Fibroblast of lung (primary cell): ENCODE results near the gene RCOR1. TPM values are rescaled to one million over a fixed set of nuclear protein-coding genes. Genes with fewer than 3 reads are reported as not detected.

Source experiments
- DNase-seq, 2 donors: peaks; one replicate each; pipeline versions ENCODE4 v3.0.0 to v3.0.0-alpha.2; 2010; ENCODE audit warnings: low read depth in 2 of 2
- H2AFZ ChIP-seq: 2 replicates; pipeline ENCODE4 v1.5.1; 2012; ENCODE audit warnings: low read length, control low read depth, inconsistent platforms
- H3K27ac ChIP-seq: 2 replicates; pipeline ENCODE4 v1.5.1; 2011; ENCODE audit warnings: low read length, control low read depth; ENCODE audit not compliant: insufficient read depth
- H3K27me3 ChIP-seq: 2 replicates; pipeline ENCODE4 v1.5.1; 2011; ENCODE audit warnings: mild to moderate bottlenecking, low read length; ENCODE audit not compliant: control insufficient read depth, insufficient read depth
- H3K36me3 ChIP-seq: 2 replicates; pipeline ENCODE4 v1.5.1; 2011; ENCODE audit warnings: low read length; ENCODE audit not compliant: control insufficient read depth, insufficient read depth
- H3K4me1 ChIP-seq: 2 replicates; pipeline ENCODE4 v1.5.1; 2011; ENCODE audit warnings: low read length; ENCODE audit not compliant: control insufficient read depth, insufficient read depth; ENCODE audit errors: extremely low read depth
- H3K4me2 ChIP-seq: 2 replicates; pipeline ENCODE4 v1.5.1; 2011; ENCODE audit warnings: low read length, control low read depth; ENCODE audit not compliant: insufficient read depth; ENCODE audit errors: extremely low read depth
- H3K4me3 ChIP-seq, 4 experiments: fragments of 200-600 bp in 1 of 4; sonication (generic) in 1 of 4; replicated peaks in 1 of 4; 2 replicates each; pipeline ENCODE4 v1.5.1; 2011 to 2016; ENCODE audit warnings: low read length in 4 of 4, low read depth in 3 of 4, mild to moderate bottlenecking in 3 of 4, control low read depth in 2 of 4, inconsistent platforms in 1 of 4, mixed read lengths in 1 of 4; ENCODE audit not compliant: insufficient read depth in 1 of 4; ENCODE audit errors: control extremely low read depth in 1 of 4
- H3K79me2 ChIP-seq: 2 replicates; pipeline ENCODE4 v1.5.1; 2012; ENCODE audit warnings: mild to moderate bottlenecking, low read length, inconsistent platforms; ENCODE audit not compliant: control insufficient read depth, insufficient read depth
- H3K9ac ChIP-seq: 2 replicates; pipeline ENCODE4 v1.5.1; 2011; ENCODE audit warnings: mild to moderate bottlenecking, low read length, control low read depth; ENCODE audit not compliant: insufficient read depth
- H3K9me3 ChIP-seq: 2 replicates; pipeline ENCODE4 v1.5.1; 2012; ENCODE audit warnings: low read depth, low read length; ENCODE audit not compliant: control insufficient read depth, insufficient read depth
- H4K20me1 ChIP-seq: 2 replicates; pipeline ENCODE4 v1.5.1; 2011; ENCODE audit warnings: low read length; ENCODE audit not compliant: control insufficient read depth, insufficient read depth; ENCODE audit errors: extremely low read depth
- EZH2 ChIP-seq: IDR thresholded peaks from 2 replicates; pipeline ENCODE4 v1.5.1; 2012; ENCODE audit warnings: low read length, control low read depth, mild to moderate bottlenecking; ENCODE audit errors: missing control alignments
- polyA plus RNA-seq, 2 donors: library from polyadenylated mRNA; depleted of rRNA in 1 of 2; stranded (reverse) in 1 of 2; unstranded in 1 of 2; fragments of >200 nt; gene quantifications; 2 replicates each; pipeline ENCODE4 v1.2.1, GENCODE V29; 2011 to 2012; ENCODE audit warnings: missing spikeins in 1 of 2
- total RNA-seq: library from RNA; depleted of rRNA; stranded (reverse); fragments of >200 nt; gene quantifications from 2 replicates; pipeline ENCODE4 v1.2.1, GENCODE V29; 2014
- TF ChIP-seq, protein P1 (sequence below), 2 donors: IDR thresholded peaks in 1 of 2; conservative IDR thresholded peaks in 1 of 2; 1 replicate in 1 of 2; 2 replicates in 1 of 2; pipeline ENCODE4 v1.5.1; 2011 to 2012; ENCODE audit warnings: low read length in 2 of 2, control low read depth in 1 of 2, inconsistent platforms in 1 of 2, low read depth in 1 of 2, mild to moderate bottlenecking in 1 of 2

Gene RCOR1
- total and polyA plus RNA-seq, 2 donors (not counting 1 experiment from before 2014, with no cell fraction given): 11.4 to 19.6 TPM

DNA sequence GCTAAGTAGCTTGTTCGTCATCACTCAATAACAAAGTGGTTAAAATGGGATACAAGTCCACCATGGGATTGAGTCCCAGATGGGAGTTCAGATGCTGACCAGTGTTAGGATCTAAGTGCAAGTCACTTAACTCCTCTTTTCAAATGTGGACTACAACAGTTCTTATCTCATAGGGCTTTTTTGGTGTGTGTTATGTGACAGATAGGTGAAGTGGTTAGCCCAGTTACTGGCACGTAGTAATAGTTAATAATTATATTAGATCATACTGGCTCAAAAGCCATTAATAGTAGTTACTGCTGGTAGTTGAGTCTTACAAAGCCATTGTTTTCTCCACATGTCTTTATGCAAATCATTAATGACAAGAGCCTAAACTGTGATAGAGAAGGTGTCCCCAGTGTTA is 73.2 kb downstream of the RCOR1 start:
- H3K27ac ChIP-seq: no peak overlapping the region
- H4K20me1 ChIP-seq: no peaks in the 10 kb centered on the region
- no peak for DNase-seq
- H3K9ac ChIP-seq: no peak overlapping the region
- TF ChIP-seq, protein P1, sequence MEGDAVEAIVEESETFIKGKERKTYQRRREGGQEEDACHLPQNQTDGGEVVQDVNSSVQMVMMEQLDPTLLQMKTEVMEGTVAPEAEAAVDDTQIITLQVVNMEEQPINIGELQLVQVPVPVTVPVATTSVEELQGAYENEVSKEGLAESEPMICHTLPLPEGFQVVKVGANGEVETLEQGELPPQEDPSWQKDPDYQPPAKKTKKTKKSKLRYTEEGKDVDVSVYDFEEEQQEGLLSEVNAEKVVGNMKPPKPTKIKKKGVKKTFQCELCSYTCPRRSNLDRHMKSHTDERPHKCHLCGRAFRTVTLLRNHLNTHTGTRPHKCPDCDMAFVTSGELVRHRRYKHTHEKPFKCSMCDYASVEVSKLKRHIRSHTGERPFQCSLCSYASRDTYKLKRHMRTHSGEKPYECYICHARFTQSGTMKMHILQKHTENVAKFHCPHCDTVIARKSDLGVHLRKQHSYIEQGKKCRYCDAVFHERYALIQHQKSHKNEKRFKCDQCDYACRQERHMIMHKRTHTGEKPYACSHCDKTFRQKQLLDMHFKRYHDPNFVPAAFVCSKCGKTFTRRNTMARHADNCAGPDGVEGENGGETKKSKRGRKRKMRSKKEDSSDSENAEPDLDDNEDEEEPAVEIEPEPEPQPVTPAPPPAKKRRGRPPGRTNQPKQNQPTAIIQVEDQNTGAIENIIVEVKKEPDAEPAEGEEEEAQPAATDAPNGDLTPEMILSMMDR (conservative IDR thresholded peaks at IDR 0.05 in 1 of 2, IDR thresholded peaks at IDR 0.05 in 1 of 2; ENCODE audit: low read depth in 1 of 2, low read length in 2 of 2): no peak
- TF ChIP-seq EZH2: no peak
- H3K79me2 ChIP-seq: peaks cover 9% of the 10 kb centered on the region
- H3K27me3 ChIP-seq: no peaks in the 10 kb centered on the region
- no peaks in the 10 kb centered on the region for H3K36me3 ChIP-seq
- no peaks in the 10 kb centered on the region for H3K4me1 ChIP-seq
- H3K4me2 ChIP-seq: no peak overlapping the region
- no peak overlapping the region for H3K4me3 ChIP-seq
- H2AFZ ChIP-seq: no peak overlapping the region
- H3K9me3 ChIP-seq: no peaks in the 10 kb centered on the region

DNA sequence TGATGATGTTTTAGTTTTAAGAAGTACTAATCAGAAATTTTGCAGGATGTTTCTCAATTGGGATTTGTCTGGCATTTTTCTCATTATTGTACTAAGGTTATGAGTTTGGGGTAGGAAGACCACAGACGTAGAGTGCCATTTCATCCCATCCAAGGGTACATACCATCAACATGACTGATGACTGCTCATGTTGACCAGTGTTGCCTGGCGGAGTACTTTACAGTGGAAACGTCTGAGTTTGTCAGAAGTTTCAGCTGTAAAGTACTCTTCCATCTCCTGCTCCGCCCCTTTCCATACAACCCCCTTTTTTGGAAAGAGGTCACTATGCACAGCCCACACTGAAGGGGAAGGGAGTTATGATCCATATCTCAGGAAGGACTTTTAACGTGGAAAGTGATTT is 74.2 kb downstream of the RCOR1 start:
- no peak overlapping the region for H3K9ac ChIP-seq
- TF ChIP-seq EZH2: no peak
- TF ChIP-seq, protein P1 (conservative IDR thresholded peaks at IDR 0.05 in 1 of 2, IDR thresholded peaks at IDR 0.05 in 1 of 2; ENCODE audit: low read depth in 1 of 2, low read length in 2 of 2): no peak
- H3K4me3 ChIP-seq: no peak overlapping the region
- peak in 1 of 2 donors; percentile 59 for DNase-seq
- H3K36me3 ChIP-seq: no peaks in the 10 kb centered on the region
- no peaks in the 10 kb centered on the region for H4K20me1 ChIP-seq
- no peak overlapping the region for H3K4me2 ChIP-seq
- H3K79me2 ChIP-seq: peaks cover 6% of the 10 kb centered on the region
- H3K27me3 ChIP-seq: no peaks in the 10 kb centered on the region
- H3K4me1 ChIP-seq: no peaks in the 10 kb centered on the region
- H3K27ac ChIP-seq: no peak overlapping the region
- no peaks in the 10 kb centered on the region for H3K9me3 ChIP-seq
- H2AFZ ChIP-seq: no peak overlapping the region

- Histone ChIP-seq H4K20me1 (no peaks in the 10 kb centered on the region), H3K36me3 (no peaks in the 10 kb centered on the region), H3K9ac (no peak overlapping the region), H3K4me1 (no peaks in the 10 kb centered on the region), H3K9me3 (no peaks in the 10 kb centered on the region), H3K27me3 (no peaks in the 10 kb centered on the region), H2AFZ (no peak overlapping the region), H3K4me2 (no peak overlapping the region), H3K4me3 (no peak overlapping the region), H3K79me2 (peaks cover 2% of the 10 kb centered on the region), H3K27ac (no peak overlapping the region)
- DNase-seq: no peak
- no peak for TF ChIP-seq EZH2
- TF ChIP-seq, protein P1 (conservative IDR thresholded peaks at IDR 0.05 in 1 of 2, IDR thresholded peaks at IDR 0.05 in 1 of 2; ENCODE audit: low read depth in 1 of 2, low read length in 2 of 2): no peak
Observed at GRCh38 chr14:102667703-102668102, 75.3 kb downstream of the RCOR1 start.
